ENCODE measurements around the gene PRSS3.
"Not testable (repeated sequence)": the region's sequence is repeated elsewhere in the genome, so short reads cannot be mapped to it uniquely, and the experiment has no call there.

Gene PRSS3

DNA sequence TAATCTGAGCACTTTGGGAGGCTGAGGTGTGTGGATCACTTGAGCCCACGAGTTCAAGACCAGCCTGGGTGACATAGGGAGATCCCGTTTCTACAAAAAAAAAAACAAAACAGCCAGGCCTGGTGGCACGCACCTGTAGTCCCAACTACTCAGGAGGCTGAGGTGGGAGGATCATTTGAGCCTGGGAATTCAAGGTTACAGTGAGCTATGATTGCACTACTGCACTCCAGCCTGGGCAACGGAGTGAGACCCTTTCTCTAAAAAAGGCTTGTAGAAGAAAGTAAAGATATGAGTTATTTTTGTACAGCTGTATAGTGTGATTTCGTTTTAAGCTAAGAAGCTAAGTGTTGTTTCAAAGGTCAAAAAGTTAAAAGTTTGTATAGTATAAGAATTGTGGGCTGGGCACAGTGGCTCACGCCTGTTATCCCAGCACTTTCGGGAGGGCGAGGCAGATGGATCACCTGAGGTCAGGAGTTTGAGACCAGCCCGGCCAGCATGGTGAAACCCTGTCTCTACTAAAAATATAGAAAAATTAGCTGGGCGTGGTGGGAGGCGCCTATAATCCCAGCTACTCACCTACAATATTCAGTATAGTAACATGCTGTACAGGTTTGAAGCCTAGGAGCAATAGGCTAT is 40.4 kb downstream of the PRSS3 start:
- H3K4me1 Mint-ChIP-seq: no peaks in the 10 kb centered on the region
- DNase-seq: no peak
- H3K27me3 Mint-ChIP-seq (ENCODE audit: low read depth, poor library complexity): no peaks in the 10 kb centered on the region
- H3K27ac Mint-ChIP-seq: peak overlapping the region; percentile 89
- peaks cover 22% of the 10 kb centered on the region for H3K36me3 Mint-ChIP-seq (ENCODE audit: low read depth)
- no peaks in the 10 kb centered on the region for H3K9me3 Mint-ChIP-seq
- no peak for TF ChIP-seq CTCF (IDR thresholded peaks at IDR 0.05)
- H3K4me3 Mint-ChIP-seq: no peak overlapping the region

DNA sequence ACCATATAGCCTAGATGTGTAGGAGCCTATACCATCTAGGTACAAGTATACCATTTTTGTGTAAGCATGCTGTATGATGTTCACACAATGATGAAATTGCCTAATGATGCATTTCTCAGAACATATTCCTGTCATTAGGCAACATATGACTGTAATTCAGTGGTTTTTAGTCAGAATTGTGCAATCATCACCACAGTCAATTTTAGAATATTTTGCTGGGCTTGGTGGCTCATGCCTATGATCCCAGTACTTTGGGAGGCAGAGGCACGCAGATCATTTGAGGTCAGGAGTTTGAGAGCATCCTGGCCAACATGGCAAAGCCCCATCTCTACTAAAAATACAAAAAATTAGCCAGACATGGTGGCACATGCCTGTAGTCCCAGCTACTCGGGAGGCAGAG is 40.9 kb downstream of the PRSS3 start:
- not testable (repeated sequence) for H3K4me3 Mint-ChIP-seq, DNase-seq
- H3K36me3 Mint-ChIP-seq (ENCODE audit: low read depth): peaks cover 23% of the 10 kb centered on the region

DNA sequence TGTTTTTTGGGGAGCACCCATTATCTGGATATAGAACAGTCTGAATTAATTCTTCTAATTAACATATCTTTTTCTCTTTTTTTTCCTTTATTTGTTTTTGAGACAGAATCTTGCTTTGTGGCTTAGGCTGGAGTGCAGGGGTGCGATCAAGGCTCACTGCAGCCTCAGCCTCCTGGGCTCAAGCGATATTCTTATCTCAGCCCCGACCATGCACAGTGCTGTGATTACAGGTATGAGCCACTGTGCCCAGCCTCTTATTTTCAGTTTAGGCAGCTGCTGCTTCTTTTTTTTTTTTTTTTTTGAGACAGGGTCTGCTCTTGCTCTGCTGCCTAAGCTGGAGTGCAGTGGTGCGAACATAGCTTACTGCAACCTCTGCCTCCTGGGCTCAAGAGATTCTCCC is 41.8 kb downstream of the PRSS3 start:
- Mint-ChIP-seq H3K4me1 (no peaks in the 10 kb centered on the region), H3K27ac (no peak overlapping the region), H3K9me3 (no peaks in the 10 kb centered on the region), H3K36me3 (ENCODE audit: low read depth) (peaks cover 30% of the 10 kb centered on the region), H3K4me3 (no peak overlapping the region), H3K27me3 (ENCODE audit: low read depth, poor library complexity) (no peaks in the 10 kb centered on the region)
- TF ChIP-seq CTCF (IDR thresholded peaks at IDR 0.05): no peak
- DNase-seq: no peak

More for the DNA sequence above, 40.9 kb downstream of the PRSS3 start:
- not testable (repeated sequence) for H3K27me3 Mint-ChIP-seq (ENCODE audit: low read depth, poor library complexity); H3K9me3 Mint-ChIP-seq; H3K4me1 Mint-ChIP-seq; H3K27ac Mint-ChIP-seq

GRCh38 chr9:33840381-33840780 is 45.0 kb downstream of the PRSS3 start:
- no peaks in the 10 kb centered on the region for H3K27me3 Mint-ChIP-seq (ENCODE audit: low read depth, poor library complexity)
- peaks cover 48% of the 10 kb centered on the region for H3K36me3 Mint-ChIP-seq (ENCODE audit: low read depth)
- H3K27ac Mint-ChIP-seq: peak overlapping the region; percentile 6
- peaks cover 8% of the 10 kb centered on the region for H3K9me3 Mint-ChIP-seq
- peaks cover 6% of the 10 kb centered on the region for H3K4me1 Mint-ChIP-seq
- DNase-seq: no peak
- no peak overlapping the region for H3K4me3 Mint-ChIP-seq
- TF ChIP-seq CTCF (IDR thresholded peaks at IDR 0.05): no peak

DNA sequence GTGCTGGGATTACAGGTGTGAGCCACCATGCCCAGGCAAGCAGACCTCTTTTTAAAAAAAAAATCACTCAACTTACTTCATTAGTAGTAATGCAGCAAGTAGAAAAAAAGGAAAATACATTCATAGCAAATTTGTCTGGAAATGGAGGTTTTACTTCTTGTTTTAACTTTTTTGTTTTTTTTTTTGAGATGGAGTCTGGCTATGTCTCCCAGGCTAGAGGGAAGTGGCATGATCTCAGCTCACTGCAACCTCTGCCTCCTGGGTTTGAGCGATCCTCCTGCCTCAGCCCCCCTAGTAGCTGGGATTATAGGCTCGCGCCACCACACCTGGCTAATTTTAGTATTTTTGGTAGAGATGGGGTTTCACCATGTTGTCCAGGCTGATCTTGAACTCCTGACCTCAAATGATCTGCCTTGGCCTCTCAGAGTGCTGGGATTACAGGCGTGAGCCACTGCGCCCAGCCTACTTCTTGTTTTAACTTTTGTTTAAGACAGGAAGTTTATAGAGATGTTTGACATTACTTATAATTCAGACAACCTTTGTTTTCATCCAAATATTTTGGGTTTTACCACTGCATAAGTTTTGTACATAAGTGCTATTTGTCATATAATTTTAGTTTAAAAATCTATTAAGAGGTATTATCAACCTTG is 48.1 kb downstream of the PRSS3 start:
- no peak overlapping the region for H3K4me3 Mint-ChIP-seq
- H3K9me3 Mint-ChIP-seq: peaks cover 12% of the 10 kb centered on the region
- no peak for DNase-seq
- peaks cover 62% of the 10 kb centered on the region for H3K36me3 Mint-ChIP-seq (ENCODE audit: low read depth)
- no peak for TF ChIP-seq CTCF (IDR thresholded peaks at IDR 0.05)
- H3K4me1 Mint-ChIP-seq: peaks cover 11% of the 10 kb centered on the region
- no peaks in the 10 kb centered on the region for H3K27me3 Mint-ChIP-seq (ENCODE audit: low read depth, poor library complexity)
- no peak overlapping the region for H3K27ac Mint-ChIP-seq

- Mint-ChIP-seq H3K4me1 (peaks cover 20% of the 10 kb centered on the region), H3K4me3 (no peak overlapping the region), H3K9me3 (peaks cover 12% of the 10 kb centered on the region), H3K27me3 (ENCODE audit: low read depth, poor library complexity) (no peaks in the 10 kb centered on the region), H3K27ac (no peak overlapping the region), H3K36me3 (ENCODE audit: low read depth) (peaks cover 53% of the 10 kb centered on the region)
- no peak for DNase-seq
- TF ChIP-seq CTCF (IDR thresholded peaks at IDR 0.05): no peak
Observed at GRCh38 chr9:33846231-33846630, 50.9 kb downstream of the PRSS3 start.

DNA sequence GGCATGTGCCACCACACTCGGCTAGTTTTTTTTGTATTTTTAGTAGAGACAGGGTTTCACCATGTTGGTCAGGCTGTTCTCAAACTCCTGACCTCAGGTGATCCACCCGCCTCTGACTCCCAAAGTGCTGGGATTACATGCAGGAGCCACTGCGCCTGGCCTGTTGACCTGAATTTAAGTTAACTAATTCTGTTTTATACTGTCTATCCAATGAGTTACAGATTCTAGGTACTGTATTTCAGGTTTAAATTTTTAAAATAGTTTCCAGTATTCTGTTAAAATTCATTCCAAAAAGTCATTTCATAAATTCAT is 52.5 kb downstream of the PRSS3 start:
- not testable (repeated sequence) for H3K4me3 Mint-ChIP-seq; H3K27ac Mint-ChIP-seq; DNase-seq; H3K27me3 Mint-ChIP-seq (ENCODE audit: low read depth, poor library complexity)
- Mint-ChIP-seq H3K9me3 (peaks cover 12% of the 10 kb centered on the region), H3K4me1 (peaks cover 16% of the 10 kb centered on the region), H3K36me3 (ENCODE audit: low read depth) (peaks cover 39% of the 10 kb centered on the region)
